Stimulated activated CD8-positive, alpha-beta memory T cell treated with anti-CD3 and anti-CD28 coated beads, Interleukin-12 subunit alpha, Interleukin-12 subunit beta, amount 100 ng/mL, for 24 hours (primary cell): ENCODE data around the gene CCDC38.

Source experiments
- DNase-seq: peaks from one replicate; pipeline ENCODE4 v3.0.0-alpha.2; 2020; ENCODE audit errors: extremely low read depth

Gene CCDC38

GRCh38 chr12:95962222-95962621, 19.8 kb upstream of the CCDC38 start:
- no peak for DNase-seq

GRCh38 chr12:95960241-95960640, 17.8 kb upstream of the CCDC38 start:
- DNase-seq: no peak

- no peak for DNase-seq
These were observed 16.7 kb upstream of the CCDC38 start for GRCh38 chr12:95959107-95959506.

GRCh38 chr12:95956557-95957145, 14.2 kb upstream of the CCDC38 start:
- DNase-seq: no peak

GRCh38 chr12:95955549-95956159, 13.2 kb upstream of the CCDC38 start:
- DNase-seq: no peak

GRCh38 chr12:95953000-95953399, 10.6 kb upstream of the CCDC38 start:
- no peak for DNase-seq

GRCh38 chr12:95951515-95951914, 9.1 kb upstream of the CCDC38 start:
- DNase-seq: no peak

- DNase-seq: no peak
These were observed 7.2 kb upstream of the CCDC38 start for GRCh38 chr12:95949477-95950206.

GRCh38 chr12:95944108-95944704, 1.8 kb upstream of the CCDC38 start:
- DNase-seq: no peak

- peak; percentile 17 for DNase-seq
These were observed 972 bp upstream of the CCDC38 start, which contains the start of gene AMDHD1 for GRCh38 chr12:95943330-95943842. AMDHD1 (plus strand) TSS chr12:95943331; CDS start chr12:95943399, 68 bp downstream.

GRCh38 chr12:95942101-95942523, 302 bp downstream of the CCDC38 start:
- no peak for DNase-seq

GRCh38 chr12:95940514-95940913, 1.9 kb downstream of the CCDC38 start:
- DNase-seq: no peak

- no peak for DNase-seq
These were observed 20.2 kb downstream of the CCDC38 start for GRCh38 chr12:95922231-95922630.

GRCh38 chr12:95919110-95919509, 23.3 kb downstream of the CCDC38 start:
- no peak for DNase-seq

- no peak for DNase-seq
These were observed 24.0 kb downstream of the CCDC38 start for GRCh38 chr12:95918194-95918993.

GRCh38 chr12:95909871-95910270, 32.5 kb downstream of the CCDC38 start:
- no peak for DNase-seq

GRCh38 chr12:95908573-95908972, 33.8 kb downstream of the CCDC38 start:
- DNase-seq: no peak

- no peak for DNase-seq
These were observed 44.3 kb downstream of the CCDC38 start for GRCh38 chr12:95898081-95898480.

GRCh38 chr12:95896846-95897245, 45.6 kb downstream of the CCDC38 start:
- DNase-seq: no peak

GRCh38 chr12:95890958-95891357, 51.5 kb downstream of the CCDC38 start:
- DNase-seq: no peak

GRCh38 chr12:95887311-95887710, 55.1 kb downstream of the CCDC38 start:
- no peak for DNase-seq

- no peak for DNase-seq
These were observed 57.4 kb downstream of the CCDC38 start for GRCh38 chr12:95884998-95885397.
